ENCODE measurements around the gene WWOX. TPM values are rescaled to one million over a fixed set of nuclear protein-coding genes. Genes with fewer than 3 reads are reported as not detected.
A peak's percentile ranks its signal among the peaks of the same experiment; 100 is the strongest.

WWOX gene
- total RNA-seq, 6 experiments from 2014 or later = 13.0 to 24.3 (median 16.5) TPM

GRCh38 chr16:78775161-78775561 is 675.7 kb downstream of the WWOX start:
- Histone ChIP-seq H3K4me3 (no peak overlapping the region), H3K27ac (no peak overlapping the region), H3K36me3 (no peaks in the 10 kb centered on the region), H3K4me1 (peaks cover 0 to 18% (median 4%) of the 10 kb centered on the region in 4 donors), H3K9me3 (no peaks in the 10 kb centered on the region), H3K27me3 (no peaks in the 10 kb centered on the region)
- intact Hi-C loops (cut with DNase I) = no loop called here
- 76% methylated on average over 5 of the region's 6 CpGs for WGBS (ENCODE audit: insufficient coverage, low coverage, low lambda C conversion rate, missing lambda C conversion rate)
- TF ChIP-seq POLR2A (IDR thresholded peaks at IDR 0.05) = no peak
- TF ChIP-seq, protein P1, sequence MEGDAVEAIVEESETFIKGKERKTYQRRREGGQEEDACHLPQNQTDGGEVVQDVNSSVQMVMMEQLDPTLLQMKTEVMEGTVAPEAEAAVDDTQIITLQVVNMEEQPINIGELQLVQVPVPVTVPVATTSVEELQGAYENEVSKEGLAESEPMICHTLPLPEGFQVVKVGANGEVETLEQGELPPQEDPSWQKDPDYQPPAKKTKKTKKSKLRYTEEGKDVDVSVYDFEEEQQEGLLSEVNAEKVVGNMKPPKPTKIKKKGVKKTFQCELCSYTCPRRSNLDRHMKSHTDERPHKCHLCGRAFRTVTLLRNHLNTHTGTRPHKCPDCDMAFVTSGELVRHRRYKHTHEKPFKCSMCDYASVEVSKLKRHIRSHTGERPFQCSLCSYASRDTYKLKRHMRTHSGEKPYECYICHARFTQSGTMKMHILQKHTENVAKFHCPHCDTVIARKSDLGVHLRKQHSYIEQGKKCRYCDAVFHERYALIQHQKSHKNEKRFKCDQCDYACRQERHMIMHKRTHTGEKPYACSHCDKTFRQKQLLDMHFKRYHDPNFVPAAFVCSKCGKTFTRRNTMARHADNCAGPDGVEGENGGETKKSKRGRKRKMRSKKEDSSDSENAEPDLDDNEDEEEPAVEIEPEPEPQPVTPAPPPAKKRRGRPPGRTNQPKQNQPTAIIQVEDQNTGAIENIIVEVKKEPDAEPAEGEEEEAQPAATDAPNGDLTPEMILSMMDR (IDR thresholded peaks at IDR 0.05) = no peak
- ATAC-seq = no peak
- no peak for DNase-seq

GRCh38 chr16:78778101-78779004 is 678.9 kb downstream of the WWOX start:
- Histone ChIP-seq H3K27me3 (no peaks in the 10 kb centered on the region), H3K4me3 (peak overlapping the region in 1 of 3 donors; percentile 27), H3K9me3 (no peaks in the 10 kb centered on the region), H3K4me1 (peaks cover 0 to 10% (median 0%) of the 10 kb centered on the region in 4 donors), H3K27ac (peak overlapping the region in 1 of 3 donors; percentile 59), H3K36me3 (no peaks in the 10 kb centered on the region)
- DNase-seq (peak; percentile 51 to 75 (median 60)), ATAC-seq (peak; percentile 88 to 95 (median 90))
- intact Hi-C loops (cut with DNase I) = no loop called here
- 40% methylated on average over 13 of the region's 17 CpGs for WGBS (ENCODE audit: insufficient coverage, low coverage, low lambda C conversion rate, missing lambda C conversion rate)
- TF ChIP-seq POLR2A (IDR thresholded peaks at IDR 0.05) = no peak
- TF ChIP-seq, protein P1 (IDR thresholded peaks at IDR 0.05) = no peak

GRCh38 chr16:78780808-78781207 is 681.4 kb downstream of the WWOX start:
- intact Hi-C loops (cut with DNase I) = no loop called here
- H3K27me3 ChIP-seq = no peaks in the 10 kb centered on the region
- DNase-seq = no peak

GRCh38 chr16:78782572-78782971 is 683.1 kb downstream of the WWOX start:
- 89% methylated on average over 2 of the region's 2 CpGs for WGBS (ENCODE audit: insufficient coverage, low coverage, low lambda C conversion rate, missing lambda C conversion rate)

More at GRCh38 chr16:78780808-78781207, 681.4 kb downstream of the WWOX start:
- H3K4me1 ChIP-seq = peaks cover 0 to 18% (median 0%) of the 10 kb centered on the region in 4 donors
- H3K9me3 ChIP-seq = no peaks in the 10 kb centered on the region
- H3K27ac ChIP-seq = no peak overlapping the region
- 90% methylated on average over 2 of the region's 2 CpGs for WGBS (ENCODE audit: insufficient coverage, low coverage, low lambda C conversion rate, missing lambda C conversion rate)
- TF ChIP-seq POLR2A (IDR thresholded peaks at IDR 0.05) = no peak
- TF ChIP-seq, protein P1 (IDR thresholded peaks at IDR 0.05) = no peak
- no peaks in the 10 kb centered on the region for H3K36me3 ChIP-seq
- H3K4me3 ChIP-seq = no peak overlapping the region
- no peak for ATAC-seq

More at GRCh38 chr16:78782572-78782971, 683.1 kb downstream of the WWOX start:
- intact Hi-C loops (cut with DNase I) = no loop called here
- Histone ChIP-seq H3K9me3 (no peaks in the 10 kb centered on the region), H3K27me3 (no peaks in the 10 kb centered on the region), H3K36me3 (no peaks in the 10 kb centered on the region), H3K27ac (no peak overlapping the region), H3K4me1 (peaks cover 0 to 18% (median 0%) of the 10 kb centered on the region in 4 donors), H3K4me3 (no peak overlapping the region)
- TF ChIP-seq, protein P1 (IDR thresholded peaks at IDR 0.05) = no peak
- no peak for TF ChIP-seq POLR2A (IDR thresholded peaks at IDR 0.05)
- no peak for ATAC-seq
- no peak for DNase-seq

Data from right lobe of liver (tissue), 6 donors.